RWPE2 (cell line): ENCODE measurements around the gene HIVEP3.

Experiments used
- ATAC-seq: fragments of 200-7000 bp; cut with Tn5 transposase; 3 replicates; pipeline ENCODE4 v1.9.1; 2021; ENCODE audit warnings: low read depth
- DNase-seq: peaks from one replicate; pipeline ENCODE4 v3.0.0-alpha.2; 2020; ENCODE audit warnings: low spot score
- H3K27ac ChIP-seq: fragments of 450-650 bp; 2 replicates; pipeline ENCODE4 v1.5.1; 2017; ENCODE audit warnings: mild to moderate bottlenecking; ENCODE audit not compliant: poor library complexity, severe bottlenecking
- H3K27me3 ChIP-seq: fragments of 250-450 bp; sonication (Bioruptor Pico); 2 replicates; pipeline ENCODE4 v1.5.1; 2021; ENCODE audit warnings: mild to moderate bottlenecking, moderate library complexity; ENCODE audit not compliant: insufficient read depth, poor library complexity, severe bottlenecking
- H3K36me3 ChIP-seq: fragments of 250-450 bp; sonication (Bioruptor Pico); 2 replicates; pipeline ENCODE4 v1.5.1; 2020; ENCODE audit warnings: low read depth, mild to moderate bottlenecking, moderate library complexity
- H3K4me1 ChIP-seq: fragments of 250-450 bp; sonication (Bioruptor Pico); 2 replicates; pipeline ENCODE4 v1.5.1; 2021; ENCODE audit warnings: mild to moderate bottlenecking, moderate library complexity; ENCODE audit not compliant: insufficient read depth, poor library complexity, severe bottlenecking
- H3K4me3 ChIP-seq: fragments of 250-450 bp; sonication (Bioruptor Pico); 2 replicates; pipeline ENCODE4 v1.5.1; 2021; ENCODE audit warnings: mild to moderate bottlenecking, moderate library complexity; ENCODE audit not compliant: severe bottlenecking
- H3K9me3 ChIP-seq: fragments of 250-450 bp; sonication (Bioruptor Pico); 2 replicates; pipeline ENCODE4 v1.5.1; 2021; ENCODE audit warnings: mild to moderate bottlenecking, moderate library complexity; ENCODE audit not compliant: severe bottlenecking
- TF ChIP-seq, protein P1 (sequence below): fragments of 450-650 bp; IDR thresholded peaks from one replicate; pipeline ENCODE4 v1.5.1; 2017; ENCODE audit warnings: mild to moderate bottlenecking, moderate library complexity; ENCODE audit not compliant: poor library complexity, severe bottlenecking

HIVEP3 gene

DNA sequence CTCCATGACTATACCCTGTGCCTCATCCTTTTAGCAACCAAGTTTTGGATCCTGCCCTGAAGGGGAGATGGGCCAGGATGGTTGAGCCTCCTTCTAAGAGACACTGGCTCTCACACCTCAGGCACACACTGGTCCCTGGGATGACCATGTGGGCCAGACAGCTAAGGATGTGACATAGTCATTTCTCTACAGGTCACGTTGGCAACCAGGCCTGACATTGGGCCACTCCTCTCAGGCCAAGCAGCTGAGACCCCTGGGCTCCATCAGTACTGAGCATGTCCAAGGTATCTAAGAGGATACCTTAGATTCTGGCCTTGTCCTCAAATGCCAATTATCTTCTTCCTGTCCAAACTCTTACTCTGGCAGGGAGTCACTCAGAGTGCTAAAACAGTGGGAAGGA is 238.7 kb downstream of the HIVEP3 start:
- Histone ChIP-seq H3K9me3 (no peaks in the 10 kb centered on the region), H3K4me1 (peaks cover 31% of the 10 kb centered on the region), H3K4me3 (no peak overlapping the region), H3K27me3 (no peaks in the 10 kb centered on the region), H3K27ac (no peak overlapping the region), H3K36me3 (no peaks in the 10 kb centered on the region)
- TF ChIP-seq, protein P1, sequence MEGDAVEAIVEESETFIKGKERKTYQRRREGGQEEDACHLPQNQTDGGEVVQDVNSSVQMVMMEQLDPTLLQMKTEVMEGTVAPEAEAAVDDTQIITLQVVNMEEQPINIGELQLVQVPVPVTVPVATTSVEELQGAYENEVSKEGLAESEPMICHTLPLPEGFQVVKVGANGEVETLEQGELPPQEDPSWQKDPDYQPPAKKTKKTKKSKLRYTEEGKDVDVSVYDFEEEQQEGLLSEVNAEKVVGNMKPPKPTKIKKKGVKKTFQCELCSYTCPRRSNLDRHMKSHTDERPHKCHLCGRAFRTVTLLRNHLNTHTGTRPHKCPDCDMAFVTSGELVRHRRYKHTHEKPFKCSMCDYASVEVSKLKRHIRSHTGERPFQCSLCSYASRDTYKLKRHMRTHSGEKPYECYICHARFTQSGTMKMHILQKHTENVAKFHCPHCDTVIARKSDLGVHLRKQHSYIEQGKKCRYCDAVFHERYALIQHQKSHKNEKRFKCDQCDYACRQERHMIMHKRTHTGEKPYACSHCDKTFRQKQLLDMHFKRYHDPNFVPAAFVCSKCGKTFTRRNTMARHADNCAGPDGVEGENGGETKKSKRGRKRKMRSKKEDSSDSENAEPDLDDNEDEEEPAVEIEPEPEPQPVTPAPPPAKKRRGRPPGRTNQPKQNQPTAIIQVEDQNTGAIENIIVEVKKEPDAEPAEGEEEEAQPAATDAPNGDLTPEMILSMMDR = no peak
- DNase-seq (no peak), ATAC-seq (no peak)

DNA sequence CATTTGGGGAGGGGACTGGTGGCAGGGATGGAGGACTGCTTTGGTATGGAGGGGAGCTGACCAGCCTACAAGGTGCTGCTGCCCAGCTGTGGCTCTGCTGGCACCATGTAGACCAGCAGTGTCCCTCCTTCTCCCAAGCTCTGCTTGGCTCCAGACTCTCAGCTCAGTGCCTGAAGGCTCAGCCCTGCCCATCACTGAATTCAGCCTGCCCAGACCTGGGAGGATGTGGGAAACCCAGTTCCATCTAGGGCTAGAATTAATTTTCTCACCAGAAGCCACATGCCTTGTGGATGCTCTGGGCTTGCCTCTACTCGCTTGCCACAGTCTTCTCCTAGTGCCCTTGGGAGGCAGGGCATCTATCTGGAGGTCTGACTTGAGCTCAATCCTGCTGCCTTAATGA is 239.2 kb downstream of the HIVEP3 start:
- Histone ChIP-seq H3K27me3 (no peaks in the 10 kb centered on the region), H3K4me1 (peaks cover 31% of the 10 kb centered on the region), H3K27ac (no peak overlapping the region), H3K4me3 (no peak overlapping the region), H3K9me3 (no peaks in the 10 kb centered on the region), H3K36me3 (no peaks in the 10 kb centered on the region)
- TF ChIP-seq, protein P1 = no peak
- ATAC-seq (peak; percentile 68), DNase-seq (no peak)

DNA sequence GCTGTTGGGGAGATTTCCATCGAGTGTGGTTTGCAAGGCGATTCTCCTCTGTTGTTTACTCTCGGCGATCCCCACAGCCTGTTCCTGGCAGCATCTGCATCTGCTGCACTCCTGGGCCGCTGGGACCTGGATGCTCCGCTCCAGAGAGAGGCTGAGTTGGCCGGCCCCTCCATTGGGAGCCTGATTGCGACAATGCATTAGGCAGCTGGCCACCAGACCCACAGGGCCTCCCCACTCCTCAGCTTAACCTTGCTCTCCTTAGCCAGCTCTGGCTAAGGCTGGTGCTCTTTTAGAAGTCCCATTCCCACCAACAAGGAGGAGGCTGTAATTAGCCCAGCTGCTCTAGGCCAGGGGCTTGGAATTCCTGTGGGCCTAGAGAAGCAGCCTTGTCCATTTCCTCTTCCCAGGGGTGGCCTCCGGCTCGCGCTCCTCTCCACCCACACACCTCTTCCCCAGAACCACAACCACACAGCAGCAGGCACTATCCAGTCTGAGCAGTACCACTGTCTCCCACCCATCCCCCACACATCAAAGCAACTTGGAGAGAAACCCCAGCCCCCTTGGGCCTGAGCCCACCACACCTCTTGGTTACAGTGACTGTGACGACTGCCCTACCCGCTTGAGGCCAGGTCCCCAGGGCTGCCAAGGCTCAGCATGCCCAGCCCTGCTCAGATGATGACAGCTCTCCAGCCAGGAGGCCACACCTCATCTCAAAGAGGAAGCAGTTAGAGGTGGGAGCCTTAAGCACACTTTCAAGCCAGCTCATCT is 240.4 kb downstream of the HIVEP3 start:
- peak overlapping the region; percentile 1 for H3K27ac ChIP-seq
- H3K4me3 ChIP-seq = no peak overlapping the region
- DNase-seq (no peak), ATAC-seq (peak; percentile 37; the same call in 1 of the 3 replicates)
- TF ChIP-seq, protein P1 = no peak
- no peaks in the 10 kb centered on the region for H3K36me3 ChIP-seq
- peaks cover 26% of the 10 kb centered on the region for H3K4me1 ChIP-seq
- no peaks in the 10 kb centered on the region for H3K9me3 ChIP-seq
- H3K27me3 ChIP-seq = no peaks in the 10 kb centered on the region

DNA sequence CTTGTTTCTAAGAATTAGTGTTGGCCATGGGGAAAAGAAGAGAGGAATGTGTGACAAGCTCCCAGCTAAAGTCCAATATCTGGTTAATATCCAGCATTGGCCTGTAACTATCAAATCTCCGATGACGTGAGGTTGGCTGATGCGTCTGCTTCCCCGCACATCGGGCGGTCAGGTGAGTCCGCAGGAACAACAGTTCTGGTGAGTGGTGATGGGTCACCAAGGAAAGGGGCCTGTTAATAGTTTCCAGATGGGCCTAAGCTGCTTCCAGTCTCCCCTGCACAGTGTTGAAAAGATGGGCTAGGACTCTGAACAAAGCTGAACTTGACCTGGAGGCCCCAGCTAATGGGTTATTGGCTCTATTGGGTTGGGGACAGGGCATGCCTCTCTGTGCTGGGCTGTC is 241.1 kb downstream of the HIVEP3 start:
- H3K27me3 ChIP-seq = no peaks in the 10 kb centered on the region
- peaks cover 32% of the 10 kb centered on the region for H3K4me1 ChIP-seq
- no peak for ATAC-seq
- H3K9me3 ChIP-seq = no peaks in the 10 kb centered on the region
- H3K4me3 ChIP-seq = no peak overlapping the region
- no peak for DNase-seq
- no peaks in the 10 kb centered on the region for H3K36me3 ChIP-seq
- no peak overlapping the region for H3K27ac ChIP-seq
- TF ChIP-seq, protein P1 = no peak

DNA sequence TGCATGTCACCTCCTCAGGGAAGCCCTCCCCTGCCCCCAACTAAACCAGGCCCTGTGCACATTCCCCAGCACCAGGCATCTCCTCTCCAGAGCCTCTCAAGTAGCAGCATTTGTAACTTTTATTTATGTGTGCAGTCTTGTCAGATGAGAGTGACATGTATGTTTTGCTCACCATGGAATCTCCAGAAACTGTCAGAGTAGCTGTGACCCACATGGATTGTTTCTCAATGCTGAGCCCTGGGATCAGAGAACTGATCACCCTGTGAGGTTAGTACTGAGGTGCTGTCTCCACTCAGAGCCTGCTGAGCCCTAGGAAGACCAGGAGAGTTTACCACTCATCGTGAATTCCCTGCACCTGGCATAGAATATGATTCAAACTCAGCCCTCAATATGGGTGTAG is 243.3 kb downstream of the HIVEP3 start:
- H3K4me1 ChIP-seq = peaks cover 48% of the 10 kb centered on the region
- no peaks in the 10 kb centered on the region for H3K9me3 ChIP-seq
- DNase-seq (no peak), ATAC-seq (no peak)
- H3K27ac ChIP-seq = no peak overlapping the region
- no peak overlapping the region for H3K4me3 ChIP-seq
- TF ChIP-seq, protein P1 = no peak
- H3K27me3 ChIP-seq = no peaks in the 10 kb centered on the region
- H3K36me3 ChIP-seq = no peaks in the 10 kb centered on the region
